GM13976 (cell line): ENCODE results near the gene TPRG1L.

Experiments used
- DNase-seq: peaks from one replicate; pipeline ENCODE4 v3.0.0; 2012; ENCODE audit warnings: low spot score
- CTCF ChIP-seq: IDR thresholded peaks from 2 replicates; pipeline ENCODE4 v1.5.1; 2012; ENCODE audit warnings: borderline replicate concordance, mild to moderate bottlenecking; ENCODE audit not compliant: insufficient read depth; ENCODE audit errors: extremely low read depth, missing control alignments, control extremely low read depth
- in situ Hi-C: fragments of 300-500 bp; cut with MboI; formaldehyde crosslinking; loops from one replicate; pipeline ENCODE4 v1.12.0; 2022; ENCODE audit warnings: low sequenced_read_pairs, mixed read lengths, inconsistent platforms; ENCODE audit not compliant: unreplicated experiment

Gene TPRG1L

GRCh38 chr1:3674100-3675094 lies 49.6 kb downstream of the TPRG1L start:
- TF ChIP-seq CTCF, result no peak
- in situ Hi-C loops, result no loop called here
- DNase-seq, result no peak

DNA sequence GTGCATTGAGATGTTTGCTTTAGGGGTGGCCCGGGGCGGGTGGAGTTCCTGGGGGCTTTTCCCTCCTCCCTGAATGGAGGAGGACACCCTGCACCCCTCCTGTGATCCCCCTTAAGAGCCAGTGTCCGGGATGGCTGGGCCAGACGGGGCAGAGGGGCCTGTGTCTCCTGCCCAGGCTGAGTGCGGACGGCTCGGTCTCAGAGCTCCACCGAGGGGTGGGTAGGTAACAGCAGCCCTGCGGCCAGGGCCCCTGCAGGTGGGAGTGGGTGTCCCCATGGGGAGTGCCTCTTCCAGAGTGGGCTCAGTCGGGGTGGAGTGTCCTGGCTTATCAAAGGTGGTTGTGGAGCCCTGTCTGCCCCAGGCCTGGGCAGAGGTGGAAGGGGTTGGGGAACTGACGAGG lies 50.6 kb downstream of the TPRG1L start:
- DNase-seq, result no peak
- TF ChIP-seq CTCF, result no peak
- in situ Hi-C loops, result no loop called here

DNA sequence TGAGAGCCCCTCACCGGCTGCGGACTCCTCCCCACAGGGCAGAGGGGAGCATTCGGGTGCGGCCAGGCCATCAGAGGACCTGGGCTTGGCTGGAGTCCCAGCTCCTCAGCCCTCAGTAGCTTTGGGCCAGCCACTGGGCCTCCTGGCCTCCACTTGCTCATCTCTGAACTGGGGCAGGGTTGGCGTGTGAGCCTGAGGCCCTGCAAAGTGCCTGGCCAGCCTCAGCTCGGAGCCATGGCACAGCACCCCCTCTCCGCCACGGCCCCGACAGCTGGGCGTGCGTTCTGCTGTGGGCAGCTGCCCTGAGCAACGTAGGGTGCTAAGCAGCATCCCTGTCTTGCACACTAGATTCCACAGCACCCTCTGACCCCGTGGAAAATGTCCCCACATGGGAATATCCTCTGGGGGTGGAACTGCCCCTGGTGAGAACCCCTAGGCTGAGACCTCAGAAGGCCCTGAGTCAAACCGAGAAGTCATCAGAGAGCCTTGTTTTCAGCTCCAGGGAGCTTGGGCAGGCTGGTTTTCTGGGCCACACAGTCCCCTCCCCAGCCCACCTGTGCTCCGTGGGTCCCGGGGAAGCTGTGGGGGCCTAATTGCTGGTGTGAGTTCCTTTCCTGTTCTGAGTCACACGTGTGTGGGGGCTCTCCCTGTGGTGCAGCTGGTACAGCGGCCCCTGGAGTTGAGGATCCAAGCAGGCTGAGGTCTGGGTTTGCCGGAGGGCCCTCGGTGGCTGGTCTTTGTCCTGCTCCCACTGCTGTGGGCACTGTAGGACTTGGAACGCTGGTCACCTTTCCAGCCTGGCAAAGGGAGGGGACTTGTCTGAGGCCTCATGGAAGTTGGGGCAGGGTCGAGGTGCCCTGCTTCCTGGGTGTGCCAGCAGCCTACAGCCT lies 52.0 kb downstream of the TPRG1L start:
- peak; percentile 42 for TF ChIP-seq CTCF
- peak; percentile 82 for DNase-seq
- in situ Hi-C loops, result no loop called here

DNA sequence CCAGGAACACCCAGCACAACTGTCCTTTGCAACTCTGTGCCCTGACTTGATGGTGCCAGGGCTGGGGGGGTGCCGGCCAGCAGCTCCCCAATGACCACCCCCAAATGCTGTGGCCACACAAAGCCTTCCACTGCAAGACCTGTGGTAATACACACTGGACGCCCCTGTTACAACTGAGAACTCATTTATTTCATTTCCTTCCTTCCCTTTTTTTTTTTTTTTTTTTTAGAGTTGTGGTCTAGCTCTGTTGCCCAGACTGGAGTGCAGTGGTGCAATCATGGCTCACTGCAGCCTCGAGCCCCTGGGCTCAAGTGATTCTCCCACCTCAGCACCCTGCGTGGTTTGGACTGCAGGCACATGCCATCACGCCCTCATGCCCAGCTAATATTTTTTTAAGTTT lies 52.7 kb downstream of the TPRG1L start:
- DNase-seq, result no peak
- in situ Hi-C loops, result no loop called here
- no peak for TF ChIP-seq CTCF

DNA sequence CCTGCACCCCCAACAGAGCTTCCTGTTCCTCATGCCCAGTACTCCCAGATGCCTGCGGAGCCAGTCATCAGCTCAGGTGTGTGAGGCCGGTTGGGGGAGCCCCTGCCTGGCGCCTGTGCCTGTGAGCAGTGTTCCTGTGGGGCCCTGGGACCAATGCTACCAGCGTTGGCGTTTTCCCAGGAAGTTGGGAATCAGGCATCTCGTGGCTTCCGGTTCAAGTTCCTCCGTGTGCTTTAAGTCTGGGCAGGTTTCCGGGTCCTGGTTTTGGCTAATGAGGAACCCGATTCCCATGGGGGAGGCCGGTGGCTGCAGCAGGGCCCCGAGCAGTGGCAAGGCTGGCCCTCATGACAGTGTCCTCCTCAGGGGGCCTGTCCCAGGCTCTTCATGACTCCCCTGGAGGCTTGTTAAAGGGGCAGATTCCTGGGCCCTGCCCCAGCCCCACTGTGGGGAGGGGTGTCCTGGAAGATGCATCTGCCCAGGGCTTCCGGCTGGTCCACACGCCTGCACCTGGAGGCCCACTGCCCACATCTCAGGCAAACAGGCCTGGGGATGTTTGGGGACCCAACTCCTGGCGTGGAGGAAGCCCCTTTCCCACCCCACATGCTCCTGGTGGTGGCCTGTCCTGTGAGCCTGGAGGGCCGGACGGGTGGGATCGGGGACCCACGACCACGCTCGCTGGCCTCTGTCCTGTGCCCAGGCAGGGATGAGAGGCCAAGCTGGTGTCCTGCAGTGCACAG lies 53.7 kb downstream of the TPRG1L start:
- in situ Hi-C loops, result no loop called here
- TF ChIP-seq CTCF, result no peak

GRCh38 chr1:3679098-3679555 lies 54.3 kb downstream of the TPRG1L start:
- in situ Hi-C loops, result no loop called here
- TF ChIP-seq CTCF, result no peak
- no peak for DNase-seq

More for the DNA sequence above, 53.7 kb downstream of the TPRG1L start:
- no peak for DNase-seq
